ENCODE data around the gene PLEKHA6. TPM values are rescaled to one million over a fixed set of nuclear protein-coding genes. Genes with fewer than 3 reads are reported as not detected.

PLEKHA6 gene
- total RNA-seq, 1 experiment from 2014 or later: 2.1 TPM

DNA sequence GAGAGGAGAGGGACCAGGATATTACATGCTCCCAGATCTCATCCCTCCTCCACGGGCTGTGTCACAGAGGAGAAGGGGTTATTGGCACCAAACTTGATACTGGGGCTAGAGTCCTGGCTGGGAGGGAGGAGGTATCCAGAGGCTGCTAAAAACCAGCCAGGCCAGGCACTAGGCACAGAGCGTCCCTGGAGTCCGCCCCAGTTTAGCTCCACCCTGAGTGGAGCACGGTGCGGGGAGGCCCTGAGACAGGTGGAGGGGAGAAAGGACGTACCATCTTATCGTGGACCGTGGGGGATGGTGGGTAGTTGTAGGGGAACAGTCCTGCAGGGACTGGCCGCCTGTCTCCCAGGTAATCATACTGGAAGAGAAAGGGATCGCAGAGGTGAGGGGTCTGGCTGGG lies 103.2 kb downstream of the PLEKHA6 start:
- Histone ChIP-seq H3K18ac (ENCODE audit: insufficient read length, low read depth, low read length) (no peak overlapping the region), H3K4me1 (ENCODE audit: insufficient read depth, low read length) (peaks cover 7% of the 10 kb centered on the region), H2AFZ (ENCODE audit: low read length) (no peak overlapping the region), H3K9ac (ENCODE audit: extremely low read depth, insufficient read length, low read length) (no peak overlapping the region), H4K20me1 (ENCODE audit: control insufficient read depth, insufficient read depth, insufficient read length) (no peaks in the 10 kb centered on the region), H3K27me3 (ENCODE audit: insufficient read depth, low read length) (no peaks in the 10 kb centered on the region), H2BK15ac (ENCODE audit: low read depth, low read length) (no peak overlapping the region), H3K14ac (ENCODE audit: insufficient read depth, low read length) (no peak overlapping the region), H3K79me2 (ENCODE audit: insufficient read depth, low read length) (no peaks in the 10 kb centered on the region), H4K91ac (ENCODE audit: insufficient read length, low read depth, low read length) (no peak overlapping the region), H3K27ac (ENCODE audit: insufficient read length, low read depth, low read length) (no peak overlapping the region), H2BK12ac (ENCODE audit: insufficient read length, low read depth, low read length) (no peak overlapping the region), H3T11ph (ENCODE audit: low read length) (no peak overlapping the region), H4K8ac (replicated peaks; ENCODE audit: insufficient read length, low read depth, low read length) (no peak overlapping the region), H3K23ac (ENCODE audit: insufficient read length, low read depth, low read length) (no peak overlapping the region), H2BK20ac (ENCODE audit: low read depth, low read length, poor library complexity, severe bottlenecking) (no peak overlapping the region), H4K5ac (ENCODE audit: insufficient read length, low read depth, low read length) (no peak overlapping the region), H3K79me1 (ENCODE audit: insufficient read depth, low read depth, low read length, poor library complexity, severe bottlenecking) (no peaks in the 10 kb centered on the region), H2BK120ac (ENCODE audit: low read depth, low read length, poor library complexity, severe bottlenecking) (no peak overlapping the region), H3K9me3 (ENCODE audit: control insufficient read depth, low read depth, low read length) (no peaks in the 10 kb centered on the region), H2BK5ac (ENCODE audit: insufficient read length, low read length) (no peak overlapping the region), H3K56ac (ENCODE audit: insufficient read length, low read depth, low read length) (no peak overlapping the region), H3K23me2 (ENCODE audit: insufficient read length, low read depth, low read length, poor library complexity, severe bottlenecking) (no peaks in the 10 kb centered on the region), H2AK5ac (ENCODE audit: insufficient read length, low read length) (no peak overlapping the region), H3K4me2 (ENCODE audit: insufficient read depth, insufficient read length, low read length) (no peak overlapping the region), H3K4ac (ENCODE audit: low read depth, low read length) (no peak overlapping the region)
- Mint-ChIP-seq H3K4me1 (peaks cover 40 to 48% of the 10 kb centered on the region in 2 experiments), H3K27me3 (ENCODE audit: low read depth) (no peaks in the 10 kb centered on the region), H3K27ac (peak overlapping the region in 2 of 3 experiments; percentile 65 to 81; a peak in 3 of 7 replicates), H3K9me3 (no peaks in the 10 kb centered on the region), H3K4me3 (peak overlapping the region in 1 of 2 experiments; percentile 61; a peak in 1 of 5 replicates), H3K36me3 (ENCODE audit: insufficient read depth in 1 of 3, low read depth in 3 of 3) (peaks cover 0 to 14% (median 0%) of the 10 kb centered on the region in 3 experiments; a peak in 3 of 7 replicates)
- TF ChIP-seq, protein P1, sequence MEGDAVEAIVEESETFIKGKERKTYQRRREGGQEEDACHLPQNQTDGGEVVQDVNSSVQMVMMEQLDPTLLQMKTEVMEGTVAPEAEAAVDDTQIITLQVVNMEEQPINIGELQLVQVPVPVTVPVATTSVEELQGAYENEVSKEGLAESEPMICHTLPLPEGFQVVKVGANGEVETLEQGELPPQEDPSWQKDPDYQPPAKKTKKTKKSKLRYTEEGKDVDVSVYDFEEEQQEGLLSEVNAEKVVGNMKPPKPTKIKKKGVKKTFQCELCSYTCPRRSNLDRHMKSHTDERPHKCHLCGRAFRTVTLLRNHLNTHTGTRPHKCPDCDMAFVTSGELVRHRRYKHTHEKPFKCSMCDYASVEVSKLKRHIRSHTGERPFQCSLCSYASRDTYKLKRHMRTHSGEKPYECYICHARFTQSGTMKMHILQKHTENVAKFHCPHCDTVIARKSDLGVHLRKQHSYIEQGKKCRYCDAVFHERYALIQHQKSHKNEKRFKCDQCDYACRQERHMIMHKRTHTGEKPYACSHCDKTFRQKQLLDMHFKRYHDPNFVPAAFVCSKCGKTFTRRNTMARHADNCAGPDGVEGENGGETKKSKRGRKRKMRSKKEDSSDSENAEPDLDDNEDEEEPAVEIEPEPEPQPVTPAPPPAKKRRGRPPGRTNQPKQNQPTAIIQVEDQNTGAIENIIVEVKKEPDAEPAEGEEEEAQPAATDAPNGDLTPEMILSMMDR (conservative IDR thresholded peaks at IDR 0.05): no peak
- no CpG with 5 or more reads among the region's 10 CpGs for WGBS (ENCODE audit: extremely low coverage, insufficient read length, low lambda C conversion rate)
- no peak for DNase-seq
